CD14-positive monocyte (primary cell): ENCODE measurements around the gene SERBP1. TPM values are rescaled to one million over a fixed set of nuclear protein-coding genes. Genes with fewer than 3 reads are reported as not detected.
"Not testable (repeated sequence)": the region's sequence is repeated elsewhere in the genome, so short reads cannot be mapped to it uniquely, and the experiment has no call there.

Source experiments
- DNase-seq, 3 donors: peaks; one replicate each; pipeline ENCODE4 v3.0.0-alpha.2; 2011 to 2022
- H2AFZ ChIP-seq: 2 replicates; pipeline ENCODE4 v1.6.0; 2012; ENCODE audit warnings: mild to moderate bottlenecking, low read depth, low read length, inconsistent platforms; ENCODE audit not compliant: insufficient read depth, poor library complexity, severe bottlenecking
- H3K27ac ChIP-seq, 2 donors: 1 replicate in 1 of 2; 2 replicates in 1 of 2; pipeline ENCODE4 v1.5.1; 2012 to 2013; ENCODE audit warnings: low read length in 2 of 2, control low read depth in 1 of 2, inconsistent platforms in 1 of 2, low read depth in 1 of 2, mild to moderate bottlenecking in 1 of 2
- H3K27me3 ChIP-seq, 2 donors: one replicate each; pipeline versions ENCODE4 v1.6.0 to v1.6.1; 2011 to 2013; ENCODE audit warnings: low read length in 2 of 2; ENCODE audit not compliant: control insufficient read depth in 2 of 2, insufficient read depth in 2 of 2
- H3K36me3 ChIP-seq, 2 donors: replicated peaks in 1 of 2; 1 replicate in 1 of 2; 2 replicates in 1 of 2; pipeline versions ENCODE4 v1.5.1 to v1.6.1; 2012 to 2013; ENCODE audit warnings: low read length in 2 of 2, control low read depth in 1 of 2, inconsistent platforms in 1 of 2, mild to moderate bottlenecking in 1 of 2; ENCODE audit not compliant: insufficient read depth in 2 of 2, control insufficient read depth in 1 of 2
- H3K4me1 ChIP-seq, 2 donors: 1 replicate in 1 of 2; 2 replicates in 1 of 2; pipeline versions ENCODE4 v1.5.1 to v1.6.1; 2012 to 2013; ENCODE audit warnings: low read length in 2 of 2, control low read depth in 1 of 2, inconsistent platforms in 1 of 2, mild to moderate bottlenecking in 1 of 2, moderate library complexity in 1 of 2; ENCODE audit not compliant: insufficient read depth in 2 of 2, control insufficient read depth in 1 of 2
- H3K4me2 ChIP-seq: replicated peaks from 2 replicates; pipeline ENCODE3; 2012; ENCODE audit warnings: low read length, moderate library complexity, mild to moderate bottlenecking; ENCODE audit not compliant: poor library complexity, severe bottlenecking; ENCODE audit errors: extremely low read depth
- H3K4me3 ChIP-seq, 3 experiments: fragments of 200-600 bp in 1 of 3; sonication (generic) in 1 of 3; replicated peaks in 1 of 3; 1 replicate in 2 of 3; 2 replicates in 1 of 3; pipeline ENCODE4 v1.5.1; 2011 to 2013; ENCODE audit warnings: low read length in 3 of 3, mild to moderate bottlenecking in 3 of 3, control low read depth in 2 of 3, low read depth in 2 of 3, inconsistent platforms in 1 of 3, moderate library complexity in 1 of 3
- H3K79me2 ChIP-seq: 2 replicates; pipeline ENCODE4 v1.6.0; 2012; ENCODE audit warnings: mild to moderate bottlenecking, control low read depth, inconsistent platforms, low read length, moderate library complexity; ENCODE audit not compliant: insufficient read depth
- H3K9ac ChIP-seq: 2 replicates; pipeline ENCODE4 v1.6.0; 2017; ENCODE audit warnings: low read length, mild to moderate bottlenecking; ENCODE audit not compliant: insufficient read depth, poor library complexity, severe bottlenecking
- H3K9me3 ChIP-seq, 2 donors: replicated peaks in 1 of 2; 1 replicate in 1 of 2; 2 replicates in 1 of 2; pipeline versions ENCODE4 v1.5.1 to v1.6.1; 2012 to 2013; ENCODE audit warnings: low read length in 2 of 2, control low read depth in 1 of 2; ENCODE audit not compliant: control insufficient read depth in 1 of 2, insufficient read depth in 1 of 2
- H4K20me1 ChIP-seq: 2 replicates; pipeline ENCODE4 v1.6.0; 2012; ENCODE audit warnings: mild to moderate bottlenecking, low read length, control low read depth, moderate library complexity; ENCODE audit not compliant: insufficient read depth
- H3K27ac Mint-ChIP-seq, 7 donors: one replicate each; pipeline ENCODE4 v1.8.0; 2020; ENCODE audit warnings: mild to moderate bottlenecking in 7 of 7, mixed read lengths in 7 of 7, moderate library complexity in 6 of 7, inconsistent platforms in 2 of 7
- H3K27me3 Mint-ChIP-seq, 3 donors: one replicate each; pipeline ENCODE4 v1.8.0; 2021 to 2022; ENCODE audit warnings: low read depth in 3 of 3, mild to moderate bottlenecking in 3 of 3, mixed read lengths in 3 of 3, moderate library complexity in 3 of 3, inconsistent platforms in 1 of 3
- H3K36me3 Mint-ChIP-seq, 2 donors: one replicate each; pipeline ENCODE4 v1.8.0; 2020; ENCODE audit warnings: mixed read lengths in 2 of 2, inconsistent platforms in 1 of 2, mild to moderate bottlenecking in 1 of 2
- H3K4me1 Mint-ChIP-seq: one replicate; pipeline ENCODE4 v1.8.0; 2020; ENCODE audit warnings: mild to moderate bottlenecking, mixed read lengths
- H3K4me3 Mint-ChIP-seq, 2 donors: one replicate each; pipeline ENCODE4 v1.8.0; 2020; ENCODE audit warnings: mild to moderate bottlenecking in 2 of 2, mixed read lengths in 2 of 2, moderate library complexity in 1 of 2
- H3K9me3 Mint-ChIP-seq, 7 donors: one replicate each; pipeline ENCODE4 v1.8.0; 2020 to 2022; ENCODE audit warnings: mixed read lengths in 7 of 7, mild to moderate bottlenecking in 6 of 7, moderate library complexity in 6 of 7, inconsistent platforms in 2 of 7
- WGBS: methylation state at CpG from one replicate; pipeline ENCODE4 v1.1.5; 2013; ENCODE audit warnings: missing lambda C conversion rate; ENCODE audit not compliant: insufficient coverage; 5-methylcytosine and 5-hydroxymethylcytosine counted together
- intact Hi-C, 2 donors: fragments of 100-400 bp; cut with micrococcal nuclease; formaldehyde crosslinking; loops; one replicate each; pipeline versions ENCODE4 v1.15.0 to v1.15.1; 2023
- polyA plus RNA-seq, 3 donors: library from polyadenylated mRNA; depleted of rRNA in 1 of 3; unstranded in 2 of 3; stranded (reverse) in 1 of 3; fragments of 300-500 nt in 2 of 3; fragments of >200 nt in 1 of 3; fragmentation: Illumina TruSeq in 2 of 3; gene quantifications; 1 replicate in 2 of 3; 2 replicates in 1 of 3; pipeline ENCODE4 v1.2.3, GENCODE V29; 2012 to 2021
- TF ChIP-seq, protein P1 (sequence below): fragments of 200-600 bp; IDR thresholded peaks from one replicate; pipeline ENCODE4 v1.8.0; 2022; ENCODE audit warnings: antibody characterized with exemption, mild to moderate bottlenecking

Gene SERBP1
- polyA plus RNA-seq, 3 donors = 38.2 to 78.8 (median 75.3) TPM

DNA sequence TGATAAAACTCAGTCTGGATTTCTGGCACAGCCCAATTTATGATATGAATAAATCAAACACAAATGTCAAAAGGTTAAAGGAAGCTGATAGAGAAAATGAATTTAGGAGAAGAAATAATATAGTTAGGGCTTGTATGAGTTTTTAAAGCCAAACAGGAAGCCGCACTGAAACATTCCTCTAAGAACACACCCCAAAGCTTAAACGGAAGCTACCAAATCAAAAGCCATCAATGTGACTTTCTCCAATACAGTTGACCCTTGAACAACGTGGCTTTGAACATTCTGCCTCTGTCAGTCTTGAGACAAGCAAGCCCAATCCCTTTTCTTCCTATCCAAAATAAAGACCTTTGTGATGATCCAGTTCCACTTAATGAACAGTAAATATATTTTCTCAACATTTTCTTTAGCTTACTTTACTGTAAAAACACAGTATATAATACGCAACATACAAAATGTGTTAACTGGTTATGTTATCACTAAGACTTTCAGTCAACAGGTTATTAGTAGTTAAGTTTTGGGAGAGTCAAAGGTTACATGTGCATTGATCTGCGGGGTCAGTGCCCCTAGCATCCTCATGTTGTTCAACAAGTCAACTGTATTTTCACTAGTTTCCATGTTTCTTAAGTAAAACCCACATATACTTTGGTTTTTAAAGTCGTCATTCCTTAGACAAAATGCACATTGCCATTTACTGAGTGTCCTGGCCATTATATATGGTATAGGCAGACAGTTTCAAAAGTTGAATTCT lies 11.2 kb downstream of the SERBP1 start:
- Mint-ChIP-seq H3K4me3 (no peak overlapping the region), H3K27me3 (peaks cover 0 to 1% (median 0%) of the 10 kb centered on the region in 3 donors), H3K27ac (peak overlapping the region in 1 of 7 donors; percentile 13), H3K9me3 (no peaks in the 10 kb centered on the region), H3K36me3 (peaks cover 89 to 97% of the 10 kb centered on the region in 2 donors), H3K4me1 (peaks cover 3% of the 10 kb centered on the region)
- Histone ChIP-seq H3K4me3 (no peak overlapping the region), H3K79me2 (peaks cover 96% of the 10 kb centered on the region), H3K36me3 (peaks cover 98% of the 10 kb centered on the region in 2 donors), H3K27ac (no peak overlapping the region), H3K4me1 (no peaks in the 10 kb centered on the region), H3K4me2 (no peak overlapping the region), H4K20me1 (peaks cover 99% of the 10 kb centered on the region), H3K9ac (no peak overlapping the region), H3K9me3 (no peaks in the 10 kb centered on the region), H2AFZ (no peak overlapping the region), H3K27me3 (no peaks in the 10 kb centered on the region)
- intact Hi-C loops = no loop called here
- DNase-seq = no peak
- 54% methylated on average over 2 of the region's 6 CpGs for WGBS
- TF ChIP-seq, protein P1, sequence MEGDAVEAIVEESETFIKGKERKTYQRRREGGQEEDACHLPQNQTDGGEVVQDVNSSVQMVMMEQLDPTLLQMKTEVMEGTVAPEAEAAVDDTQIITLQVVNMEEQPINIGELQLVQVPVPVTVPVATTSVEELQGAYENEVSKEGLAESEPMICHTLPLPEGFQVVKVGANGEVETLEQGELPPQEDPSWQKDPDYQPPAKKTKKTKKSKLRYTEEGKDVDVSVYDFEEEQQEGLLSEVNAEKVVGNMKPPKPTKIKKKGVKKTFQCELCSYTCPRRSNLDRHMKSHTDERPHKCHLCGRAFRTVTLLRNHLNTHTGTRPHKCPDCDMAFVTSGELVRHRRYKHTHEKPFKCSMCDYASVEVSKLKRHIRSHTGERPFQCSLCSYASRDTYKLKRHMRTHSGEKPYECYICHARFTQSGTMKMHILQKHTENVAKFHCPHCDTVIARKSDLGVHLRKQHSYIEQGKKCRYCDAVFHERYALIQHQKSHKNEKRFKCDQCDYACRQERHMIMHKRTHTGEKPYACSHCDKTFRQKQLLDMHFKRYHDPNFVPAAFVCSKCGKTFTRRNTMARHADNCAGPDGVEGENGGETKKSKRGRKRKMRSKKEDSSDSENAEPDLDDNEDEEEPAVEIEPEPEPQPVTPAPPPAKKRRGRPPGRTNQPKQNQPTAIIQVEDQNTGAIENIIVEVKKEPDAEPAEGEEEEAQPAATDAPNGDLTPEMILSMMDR = no peak

DNA sequence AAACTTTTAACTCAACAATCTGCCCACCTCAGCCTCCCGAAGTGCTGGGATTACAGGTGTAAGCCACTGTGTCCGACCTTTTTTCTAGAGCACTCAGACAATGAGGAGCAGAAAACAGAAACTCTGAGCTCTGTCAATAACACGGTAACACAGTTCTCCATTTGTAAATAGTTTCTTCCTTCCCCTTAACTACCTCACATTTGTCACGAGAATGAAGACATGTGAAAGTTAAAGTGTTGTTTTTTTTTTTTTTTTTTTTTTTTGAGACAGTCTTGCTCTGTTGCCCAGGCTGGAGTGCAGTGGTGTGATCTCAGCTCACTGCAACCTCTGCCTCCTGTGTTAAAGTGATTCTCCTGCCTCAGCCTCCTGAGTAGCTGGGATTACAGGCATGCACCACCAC lies 12.5 kb downstream of the SERBP1 start:
- H3K9me3 ChIP-seq, H2AFZ ChIP-seq, H3K9me3 Mint-ChIP-seq, H3K27me3 Mint-ChIP-seq, H3K4me3 ChIP-seq, H3K4me2 ChIP-seq, H3K4me1 Mint-ChIP-seq, H3K4me1 ChIP-seq, H3K4me3 Mint-ChIP-seq, DNase-seq, H3K27me3 ChIP-seq, H3K27ac ChIP-seq, H3K9ac ChIP-seq, intact Hi-C loops: not testable (repeated sequence)
- peaks cover 91% of the 10 kb centered on the region for H4K20me1 ChIP-seq
- peaks cover 89 to 96% of the 10 kb centered on the region in 2 donors for H3K36me3 Mint-ChIP-seq
- peaks cover 97 to 98% of the 10 kb centered on the region in 2 donors for H3K36me3 ChIP-seq
- peak overlapping the region in 3 of 7 donors; percentile 30 to 63 (median 31) for H3K27ac Mint-ChIP-seq
- WGBS = no CpG with 5 or more reads among the region's 4 CpGs
- H3K79me2 ChIP-seq = peaks cover 87% of the 10 kb centered on the region
